ENCODE data around the gene GAPVD1.
"Not testable (repeated sequence)": the region's sequence is repeated elsewhere in the genome, so short reads cannot be mapped to it uniquely, and the experiment has no call there.

GAPVD1 gene, protein sequence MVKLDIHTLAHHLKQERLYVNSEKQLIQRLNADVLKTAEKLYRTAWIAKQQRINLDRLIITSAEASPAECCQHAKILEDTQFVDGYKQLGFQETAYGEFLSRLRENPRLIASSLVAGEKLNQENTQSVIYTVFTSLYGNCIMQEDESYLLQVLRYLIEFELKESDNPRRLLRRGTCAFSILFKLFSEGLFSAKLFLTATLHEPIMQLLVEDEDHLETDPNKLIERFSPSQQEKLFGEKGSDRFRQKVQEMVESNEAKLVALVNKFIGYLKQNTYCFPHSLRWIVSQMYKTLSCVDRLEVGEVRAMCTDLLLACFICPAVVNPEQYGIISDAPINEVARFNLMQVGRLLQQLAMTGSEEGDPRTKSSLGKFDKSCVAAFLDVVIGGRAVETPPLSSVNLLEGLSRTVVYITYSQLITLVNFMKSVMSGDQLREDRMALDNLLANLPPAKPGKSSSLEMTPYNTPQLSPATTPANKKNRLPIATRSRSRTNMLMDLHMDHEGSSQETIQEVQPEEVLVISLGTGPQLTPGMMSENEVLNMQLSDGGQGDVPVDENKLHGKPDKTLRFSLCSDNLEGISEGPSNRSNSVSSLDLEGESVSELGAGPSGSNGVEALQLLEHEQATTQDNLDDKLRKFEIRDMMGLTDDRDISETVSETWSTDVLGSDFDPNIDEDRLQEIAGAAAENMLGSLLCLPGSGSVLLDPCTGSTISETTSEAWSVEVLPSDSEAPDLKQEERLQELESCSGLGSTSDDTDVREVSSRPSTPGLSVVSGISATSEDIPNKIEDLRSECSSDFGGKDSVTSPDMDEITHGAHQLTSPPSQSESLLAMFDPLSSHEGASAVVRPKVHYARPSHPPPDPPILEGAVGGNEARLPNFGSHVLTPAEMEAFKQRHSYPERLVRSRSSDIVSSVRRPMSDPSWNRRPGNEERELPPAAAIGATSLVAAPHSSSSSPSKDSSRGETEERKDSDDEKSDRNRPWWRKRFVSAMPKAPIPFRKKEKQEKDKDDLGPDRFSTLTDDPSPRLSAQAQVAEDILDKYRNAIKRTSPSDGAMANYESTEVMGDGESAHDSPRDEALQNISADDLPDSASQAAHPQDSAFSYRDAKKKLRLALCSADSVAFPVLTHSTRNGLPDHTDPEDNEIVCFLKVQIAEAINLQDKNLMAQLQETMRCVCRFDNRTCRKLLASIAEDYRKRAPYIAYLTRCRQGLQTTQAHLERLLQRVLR (N-terminal part only)

GRCh38 chr9:125261501-125262293, at the start of gene GAPVD1:
Gene GAPVD1, plus strand, starts transcription at chr9:125261826. Its CDS starts 37,096 bp downstream, at chr9:125298922.
- DNase-seq (ENCODE audit: low spot score) = peak; percentile 96

- DNase-seq (ENCODE audit: low spot score) = no peak
Measured at GRCh38 chr9:125214186-125214585, 47.4 kb upstream of the GAPVD1 start.

DNA sequence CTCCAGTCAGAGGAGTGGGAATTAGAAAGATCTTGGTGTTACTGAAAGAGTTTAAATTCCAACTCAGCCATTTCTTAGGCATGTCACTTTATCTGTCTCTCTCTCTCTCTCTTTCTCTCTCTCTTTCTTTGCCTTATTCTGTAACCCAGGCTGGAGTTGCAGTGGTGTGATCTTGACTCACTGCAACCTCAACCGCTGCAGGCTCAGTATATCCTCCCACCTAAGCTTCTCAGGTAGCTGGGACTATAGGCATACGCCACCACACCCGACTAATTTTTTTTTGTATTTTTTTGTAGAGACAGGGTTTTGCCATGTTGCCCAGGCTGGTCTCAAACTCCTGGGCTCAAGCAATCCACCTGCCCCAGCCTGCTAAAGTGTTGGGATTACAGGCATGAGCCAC, 43.0 kb upstream of the GAPVD1 start:
- DNase-seq (ENCODE audit: low spot score) = no peak

DNA sequence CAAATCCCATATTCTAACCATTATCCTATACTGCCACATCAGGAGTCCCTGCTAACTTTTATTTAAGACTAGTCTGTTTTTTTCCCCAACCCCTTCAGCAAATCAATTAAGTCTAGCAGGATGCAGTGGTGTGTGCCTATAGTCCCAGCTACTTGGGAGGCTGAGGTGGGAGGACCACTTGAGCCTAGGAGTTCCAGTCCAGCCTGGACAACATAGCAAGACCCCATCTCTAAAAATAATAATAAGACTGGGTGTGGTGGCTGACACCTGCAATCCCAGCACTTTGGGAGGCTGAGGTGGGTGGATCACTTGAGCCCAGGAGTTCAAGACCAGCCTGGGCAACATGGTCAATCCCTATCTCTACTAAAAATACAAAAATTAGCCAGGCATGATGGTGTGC, 36.8 kb upstream of the GAPVD1 start:
- not testable (repeated sequence) for DNase-seq (ENCODE audit: low spot score)

- DNase-seq (ENCODE audit: low spot score) = no peak
Measured at GRCh38 chr9:125227761-125228160, 33.9 kb upstream of the GAPVD1 start.

DNA sequence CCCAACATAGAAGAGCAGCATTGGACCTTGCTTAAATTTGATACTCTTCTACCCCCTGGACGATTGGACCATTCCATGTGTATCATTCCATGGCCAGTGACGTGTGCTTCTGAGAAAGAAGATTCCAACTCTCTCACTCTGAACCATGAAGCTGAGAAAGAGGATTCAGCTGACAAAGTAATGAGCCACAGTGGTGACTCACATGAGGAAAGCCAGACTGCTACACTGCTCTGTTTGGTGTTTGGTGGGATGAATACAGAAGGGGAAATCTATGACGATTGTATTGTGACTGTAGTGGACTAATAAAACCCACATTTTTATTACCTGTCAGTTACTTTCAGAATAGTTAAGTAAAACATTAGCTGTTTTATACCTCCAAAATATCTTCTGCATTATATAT, 27.9 kb upstream of the GAPVD1 start:
- DNase-seq (ENCODE audit: low spot score) = no peak

- not testable (repeated sequence) for DNase-seq (ENCODE audit: low spot score)
Measured at GRCh38 chr9:125234099-125234498, 27.5 kb upstream of the GAPVD1 start.

GRCh38 chr9:125235804-125236519, 25.7 kb upstream of the GAPVD1 start:
- no peak for DNase-seq (ENCODE audit: low spot score)

- DNase-seq (ENCODE audit: low spot score) = not testable (repeated sequence)
Measured at GRCh38 chr9:125236520-125237159, 25.0 kb upstream of the GAPVD1 start.

GRCh38 chr9:125238127-125238914, 23.3 kb upstream of the GAPVD1 start:
- no peak for DNase-seq (ENCODE audit: low spot score)

DNA sequence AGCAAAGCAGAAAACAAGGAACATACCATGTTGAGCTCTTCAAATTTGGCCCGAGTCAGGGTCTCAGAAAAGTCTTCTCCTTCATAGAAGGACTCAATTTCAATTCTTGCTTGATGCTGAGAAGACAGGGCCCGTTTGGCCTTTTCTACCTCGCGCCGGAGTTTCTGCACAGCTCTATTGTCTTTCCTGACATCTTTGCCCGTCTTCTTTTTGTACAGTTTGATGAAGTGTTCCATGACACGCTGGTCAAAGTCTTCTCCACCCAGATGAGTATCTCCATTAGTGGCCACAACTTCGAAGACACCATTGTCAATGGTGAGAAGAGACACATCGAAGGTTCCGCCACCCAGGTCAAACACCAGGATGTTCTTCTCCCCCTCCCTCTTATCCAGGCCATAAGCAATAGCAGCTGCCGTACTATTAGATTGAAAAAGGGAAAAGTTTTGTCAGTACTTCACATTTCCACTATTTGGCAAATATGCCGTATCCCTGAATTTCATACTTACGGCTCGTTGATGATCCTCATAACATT, 22.6 kb upstream of the GAPVD1 start:
- DNase-seq (ENCODE audit: low spot score) = no peak

- DNase-seq (ENCODE audit: low spot score) = no peak
Measured at GRCh38 chr9:125239631-125240597, 21.7 kb upstream of the GAPVD1 start.

DNA sequence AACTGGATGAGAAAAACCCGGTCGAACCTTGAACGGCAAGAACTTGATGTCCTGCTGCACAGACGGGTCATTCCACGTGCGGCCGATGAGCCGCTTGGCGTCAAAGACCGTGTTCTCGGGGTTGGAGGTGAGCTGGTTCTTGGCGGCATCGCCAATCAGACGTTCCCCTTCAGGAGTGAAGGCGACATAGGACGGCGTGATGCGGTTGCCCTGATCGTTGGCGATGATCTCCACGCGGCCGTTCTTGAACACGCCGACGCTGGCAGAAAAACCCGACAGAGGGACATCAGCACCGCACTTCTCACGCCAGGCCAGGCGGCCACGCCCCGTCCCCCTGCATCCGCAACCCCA, 21.0 kb upstream of the GAPVD1 start:
- no peak for DNase-seq (ENCODE audit: low spot score)

DNA sequence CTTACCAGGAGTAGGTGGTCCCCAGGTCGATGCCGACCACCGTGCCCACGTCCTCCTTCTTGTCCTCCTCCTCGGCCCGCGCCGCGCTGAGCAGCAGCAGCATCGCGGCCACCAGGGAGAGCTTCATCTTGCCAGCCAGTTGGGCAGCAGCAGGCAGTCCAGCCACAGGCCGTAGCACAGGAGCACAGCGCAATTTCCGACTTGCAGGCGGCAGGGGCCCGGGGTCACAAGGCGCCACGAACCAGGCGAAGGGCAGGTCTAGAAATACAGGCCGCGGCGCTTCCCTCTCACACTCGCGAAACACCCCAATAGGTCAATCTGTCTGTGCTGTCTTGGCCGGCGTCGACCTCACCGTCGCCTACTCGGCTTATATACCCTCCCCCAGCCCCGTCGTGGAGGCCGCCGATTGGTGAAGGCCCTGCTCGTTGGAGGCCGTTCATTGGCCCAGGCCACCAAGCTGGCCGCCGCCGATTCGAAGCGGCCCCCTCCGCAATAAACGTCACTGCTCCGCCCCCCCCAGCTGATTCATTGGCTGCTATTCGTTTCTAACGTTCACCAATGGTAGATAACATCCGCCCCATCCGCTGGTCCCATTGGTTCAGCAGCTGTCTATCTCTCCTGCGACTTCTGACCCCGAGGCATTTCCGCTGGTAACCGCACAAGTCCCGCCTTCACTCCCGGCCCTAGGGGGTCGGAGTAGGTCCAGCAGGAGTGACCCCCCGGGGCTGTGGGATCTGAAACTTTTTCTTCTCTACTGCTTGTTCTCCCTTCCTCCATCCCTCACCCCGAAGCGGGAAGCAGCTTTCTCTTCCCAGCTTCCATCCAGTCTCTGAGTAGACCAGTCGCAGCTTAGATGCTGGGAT, 20.4 kb upstream of the GAPVD1 start, which contains the start of gene HSPA5:
TSS of gene HSPA5 (minus strand) at position 344 of the 863 bp plus-strand sequence. CDS start at position 127, 217 bp downstream.
- peak; percentile 97 for DNase-seq (ENCODE audit: low spot score)

GRCh38 chr9:125241863-125242739, 19.5 kb upstream of the GAPVD1 start:
- peak; percentile 32 for DNase-seq (ENCODE audit: low spot score)

- DNase-seq (ENCODE audit: low spot score) = no peak
Measured at GRCh38 chr9:125243792-125244260, 17.8 kb upstream of the GAPVD1 start.

Data from HuH-7 (cell line).